NCI-H187 (cell line): ENCODE results near the gene DGAT2.

Experiments
- DNase-seq, 2 experiments: peaks; one replicate each; lab custom pipeline; 2025; lab: John Stamatoyannopoulos, UW

Gene DGAT2

DNA sequence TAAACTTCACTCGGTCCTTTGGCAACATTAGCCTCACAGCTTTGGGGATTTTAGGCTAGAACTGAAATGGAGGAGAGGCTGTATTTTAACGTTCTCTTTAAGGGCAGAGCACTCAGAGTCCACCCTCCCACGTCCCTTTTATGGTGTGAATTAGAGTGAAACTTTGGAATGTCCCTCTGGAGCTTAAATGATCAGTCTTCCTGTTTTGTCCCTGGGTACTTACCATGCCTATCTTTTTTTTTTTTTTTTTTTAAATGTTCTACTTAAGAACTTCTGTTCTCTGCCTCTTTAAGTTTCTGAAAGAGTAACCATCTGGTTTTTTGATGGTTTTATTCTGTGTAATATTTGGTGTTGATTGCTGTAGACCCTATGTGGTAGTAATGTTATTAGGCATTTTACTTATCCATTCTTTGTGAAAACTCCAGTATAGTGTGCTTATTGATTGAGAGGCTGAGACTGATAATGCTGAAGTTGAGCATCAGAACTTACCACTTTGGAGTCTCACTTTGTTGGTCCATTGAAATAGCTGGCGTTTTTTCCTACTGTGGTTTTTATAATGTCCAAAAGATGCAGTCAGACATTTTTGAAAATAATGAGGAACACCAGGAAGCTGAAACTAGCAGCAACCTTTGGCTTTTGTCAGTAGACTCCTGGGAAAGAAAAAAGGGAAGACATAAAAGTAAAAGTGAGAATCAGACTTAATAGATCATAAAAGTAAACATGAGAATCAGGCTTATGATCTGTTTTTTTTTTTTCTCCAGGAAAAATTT lies 58.1 kb downstream of the DGAT2 start:
- DNase-seq = no peak

DNA sequence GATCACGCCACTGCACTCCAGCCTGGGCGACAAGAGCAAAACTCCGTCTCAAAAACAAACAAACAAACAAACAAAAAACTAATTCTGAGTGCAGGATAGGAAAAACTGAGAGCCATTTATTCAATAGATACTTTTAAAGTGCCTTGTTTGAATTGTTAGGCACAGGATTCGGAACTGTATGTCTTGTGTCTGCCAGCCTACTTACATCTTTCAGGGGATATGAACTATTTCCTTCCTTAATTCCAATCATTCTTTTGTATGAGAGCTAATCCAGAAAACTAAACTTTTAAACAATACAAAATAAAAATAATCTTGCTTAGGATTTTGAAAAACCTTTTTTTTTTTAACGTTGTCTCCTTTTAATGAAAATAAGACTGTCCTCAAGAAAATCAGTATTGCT lies 59.0 kb downstream of the DGAT2 start:
- DNase-seq = no peak

DNA sequence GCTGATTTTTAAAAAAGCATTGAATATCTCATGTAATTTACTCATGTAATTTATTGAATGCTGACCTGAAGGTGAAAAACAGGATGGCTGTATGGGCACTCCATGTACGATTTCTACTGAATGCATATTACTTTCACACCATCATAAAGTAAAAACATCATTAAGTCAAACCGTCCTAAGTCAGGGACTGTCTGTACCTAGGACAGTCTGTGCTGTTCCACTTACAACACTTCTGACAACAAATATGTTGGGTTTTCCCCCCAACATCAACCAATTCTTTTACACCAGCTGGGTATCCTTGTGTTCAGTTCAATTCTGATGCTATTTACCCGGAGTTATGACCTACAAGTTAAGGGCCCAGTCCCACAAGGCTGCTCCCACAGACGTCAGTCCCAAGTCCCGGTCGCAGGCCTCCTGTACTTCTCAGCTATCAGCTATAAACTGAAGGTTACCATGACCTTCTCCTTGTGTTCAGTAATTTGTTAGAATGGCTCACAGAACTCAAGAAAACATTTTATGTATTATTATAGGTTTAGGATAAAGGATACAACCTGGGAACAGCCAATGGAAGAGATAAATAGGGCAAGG lies 63.4 kb downstream of the DGAT2 start:
- DNase-seq = no peak

DNA sequence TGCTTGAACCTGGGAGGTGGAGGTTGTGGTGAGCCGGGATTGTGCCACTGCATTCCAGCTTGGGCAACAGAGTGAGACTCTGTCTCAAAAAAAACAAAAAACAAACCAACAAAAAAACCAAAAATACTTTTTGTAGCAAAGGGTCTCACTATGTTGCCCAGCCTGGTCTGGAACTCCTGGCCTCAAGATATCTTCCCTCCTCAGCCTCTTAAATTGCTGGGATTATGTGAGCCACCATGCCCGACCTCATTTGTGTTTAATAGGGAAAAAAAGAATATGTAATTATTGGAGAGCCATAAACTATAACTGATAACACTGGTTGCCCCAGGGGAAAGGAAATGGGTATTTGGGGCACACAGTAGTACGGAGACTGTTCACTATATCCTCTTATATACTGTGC lies 66.2 kb downstream of the DGAT2 start:
- no peak for DNase-seq

DNA sequence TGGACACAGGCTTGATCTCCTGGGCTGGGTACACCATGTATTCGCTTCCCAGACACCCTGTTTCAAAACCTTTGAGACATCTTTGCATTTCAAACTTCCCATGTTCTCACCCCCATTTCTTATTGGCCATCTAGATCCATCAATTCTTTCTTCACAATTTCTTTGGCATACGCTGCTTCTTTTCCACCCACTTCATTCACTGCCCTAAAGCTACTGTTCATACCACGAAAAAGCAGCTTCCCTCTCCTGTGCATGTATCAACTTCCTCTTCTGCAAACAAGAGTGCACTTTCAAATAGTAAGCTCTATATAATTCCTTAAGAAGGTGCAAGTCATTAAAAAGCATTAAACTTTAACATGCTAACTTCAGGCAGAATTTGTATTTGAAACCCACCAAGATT lies 67.8 kb downstream of the DGAT2 start:
- no peak for DNase-seq

DNA sequence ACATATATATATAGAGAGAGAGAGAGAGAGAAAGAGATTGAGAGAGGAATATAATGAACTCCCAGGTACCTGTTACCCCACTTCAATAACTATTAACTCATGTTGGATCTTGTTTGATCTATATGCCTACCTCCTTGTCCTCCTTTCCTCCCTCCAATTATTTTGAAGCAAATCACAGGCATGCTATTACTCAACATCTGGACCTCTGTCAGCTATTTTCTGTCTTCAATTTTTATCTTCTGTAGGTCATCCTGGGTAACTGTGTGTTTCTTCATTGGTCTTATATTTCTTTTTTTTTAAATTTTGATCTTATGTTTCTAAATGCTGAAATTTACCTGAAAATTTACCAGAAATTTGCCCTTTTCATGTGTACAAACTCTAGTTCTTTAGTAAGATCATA lies 71.3 kb downstream of the DGAT2 start:
- no peak for DNase-seq

DNA sequence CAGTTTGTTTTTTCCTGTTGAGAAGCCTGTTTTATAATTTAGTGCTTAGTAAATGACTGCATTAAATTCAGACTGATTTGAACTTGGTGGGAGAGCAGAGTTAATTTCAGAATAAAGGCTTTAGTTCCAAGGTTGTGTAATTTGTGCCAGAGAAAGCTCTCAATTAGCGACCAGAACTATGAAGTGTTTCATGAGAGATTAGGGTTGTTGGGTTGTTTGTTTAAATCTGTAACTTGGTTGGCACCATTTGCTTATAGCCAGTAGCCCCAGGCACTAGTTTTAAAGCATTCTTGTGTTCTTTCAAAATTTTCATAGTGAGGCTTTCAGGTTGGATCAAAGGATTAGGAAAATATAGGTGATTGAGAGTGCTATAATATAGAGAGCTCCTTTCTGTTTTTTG lies 71.9 kb downstream of the DGAT2 start:
- no peak for DNase-seq

DNA sequence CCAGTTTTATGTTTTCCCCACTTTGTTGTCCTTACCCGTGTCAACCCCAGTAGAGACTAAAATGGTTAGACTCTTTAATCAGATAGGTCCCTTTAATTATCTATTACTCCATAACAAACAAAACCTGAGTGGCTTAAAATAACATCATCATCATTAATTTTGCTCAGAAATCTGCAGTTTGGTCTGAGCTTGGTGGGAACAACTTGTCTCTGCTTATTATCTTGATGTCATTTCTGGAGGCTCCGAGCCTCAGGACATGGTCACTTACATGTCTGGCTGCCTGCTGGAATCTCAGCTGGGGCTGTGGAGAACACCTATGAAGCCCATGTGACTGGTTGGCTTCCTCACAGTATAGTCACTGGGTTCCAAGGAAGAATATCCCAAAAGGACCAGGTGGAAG lies 73.2 kb downstream of the DGAT2 start:
- no peak for DNase-seq

DNA sequence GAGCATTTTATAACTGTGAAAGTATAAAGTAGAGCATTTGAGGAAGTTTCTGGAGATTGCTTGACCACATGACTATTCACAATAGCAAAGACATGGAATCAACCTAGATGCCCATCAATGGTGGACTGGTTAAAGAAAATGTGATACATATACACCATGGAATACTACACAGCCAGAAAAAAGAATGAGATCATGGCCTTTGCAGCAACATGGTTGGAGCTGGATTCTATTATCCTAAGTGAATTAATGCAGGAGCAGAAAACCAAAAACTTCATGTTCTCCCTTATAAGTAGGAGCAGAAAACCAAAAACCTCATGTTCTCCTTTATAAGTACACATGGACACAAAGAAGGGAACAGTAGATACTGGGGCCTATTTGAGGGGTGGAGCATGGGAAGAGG lies 76.7 kb downstream of the DGAT2 start:
- DNase-seq = no peak

DNA sequence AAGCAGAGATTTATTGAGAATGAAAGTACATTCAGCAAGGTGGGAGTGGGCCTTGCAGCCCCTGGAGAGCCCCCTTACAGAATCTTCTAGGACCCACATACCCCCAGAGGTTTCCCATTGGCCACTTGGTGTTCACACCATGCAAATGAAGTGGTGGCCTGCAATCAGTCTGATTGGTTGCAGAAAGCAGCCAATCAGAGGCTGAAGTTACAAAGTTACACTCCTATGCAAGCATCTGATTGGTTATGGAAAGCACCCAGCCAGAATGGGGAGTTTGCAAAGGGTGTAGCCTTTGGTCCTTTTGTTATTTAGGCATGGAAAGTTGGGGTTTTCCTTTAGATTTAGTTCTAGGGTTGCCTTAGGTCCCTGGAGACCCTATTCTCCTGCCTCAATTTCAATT lies 81.3 kb downstream of the DGAT2 start:
- no peak for DNase-seq

DNA sequence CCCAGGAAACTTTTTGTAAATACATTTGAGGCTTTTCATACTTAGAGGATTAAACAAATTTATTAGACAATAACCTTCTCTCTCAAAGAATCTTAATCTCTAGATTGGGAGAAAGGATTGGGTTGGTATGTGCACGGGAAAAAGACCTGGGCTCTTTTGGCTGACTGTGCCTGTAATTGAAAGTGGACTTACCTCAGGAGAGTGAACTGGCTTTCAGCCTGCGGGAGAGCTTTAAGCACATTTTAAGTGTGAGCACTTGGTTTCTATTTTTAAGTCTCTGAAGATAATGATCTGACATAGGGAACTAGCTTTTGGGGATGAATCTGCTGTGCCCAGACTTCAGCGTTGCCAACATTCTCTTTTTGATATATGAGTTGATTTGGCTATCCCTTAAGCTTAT lies 82.2 kb downstream of the DGAT2 start:
- DNase-seq = no peak
